Glomerular endothelial cell (primary cell): ENCODE measurements around the gene ATP5F1D. TPM values are rescaled to one million over a fixed set of nuclear protein-coding genes. Genes with fewer than 3 reads are reported as not detected.

ENCODE experiments used
- DNase-seq: peaks from one replicate; pipeline ENCODE4 v3.0.0-alpha.2; 2011; ENCODE audit warnings: low read depth, low spot score; ENCODE audit errors: extremely low read depth
- total RNA-seq: library from RNA; depleted of rRNA; stranded (reverse); fragments of >200 nt; gene quantifications from 2 replicates; pipeline ENCODE4 v1.2.3, GENCODE V29; 2015

Gene ATP5F1D
- total RNA-seq, 1 donor from 2014 or later: 95.6 TPM

- DNase-seq: no peak
Measured at GRCh38 chr19:1256646-1257474, 15.3 kb downstream of the ATP5F1D start.

GRCh38 chr19:1257475-1258162, 16.1 kb downstream of the ATP5F1D start:
- no peak for DNase-seq

- DNase-seq: no peak
Measured at GRCh38 chr19:1258163-1258492, 16.6 kb downstream of the ATP5F1D start.

- no peak for DNase-seq
Measured at GRCh38 chr19:1258707-1259205, 17.2 kb downstream of the ATP5F1D start.

- DNase-seq: no peak
Measured at GRCh38 chr19:1259206-1259875, 17.8 kb downstream of the ATP5F1D start.

- no peak for DNase-seq
Measured at GRCh38 chr19:1259876-1260748, 18.6 kb downstream of the ATP5F1D start.

GRCh38 chr19:1260749-1261537, 19.4 kb downstream of the ATP5F1D start:
- DNase-seq: no peak

- no peak for DNase-seq
Measured at GRCh38 chr19:1261538-1261797, 19.9 kb downstream of the ATP5F1D start.

GRCh38 chr19:1261798-1262622, 20.5 kb downstream of the ATP5F1D start:
- DNase-seq: no peak

GRCh38 chr19:1262623-1263123, 21.1 kb downstream of the ATP5F1D start:
- DNase-seq: no peak

- DNase-seq: no peak
Measured at GRCh38 chr19:1263188-1263587, 21.6 kb downstream of the ATP5F1D start.

GRCh38 chr19:1264801-1265614, 23.5 kb downstream of the ATP5F1D start:
- no peak for DNase-seq

GRCh38 chr19:1265615-1266128, 24.1 kb downstream of the ATP5F1D start:
- DNase-seq: no peak

GRCh38 chr19:1266129-1266915, 24.8 kb downstream of the ATP5F1D start:
- DNase-seq: no peak

- no peak for DNase-seq
Measured at GRCh38 chr19:1266916-1267476, 25.4 kb downstream of the ATP5F1D start.

GRCh38 chr19:1267477-1268225, 26.1 kb downstream of the ATP5F1D start:
- no peak for DNase-seq
